Measurements from ENCODE around the gene VWA3B.

Gene VWA3B

DNA sequence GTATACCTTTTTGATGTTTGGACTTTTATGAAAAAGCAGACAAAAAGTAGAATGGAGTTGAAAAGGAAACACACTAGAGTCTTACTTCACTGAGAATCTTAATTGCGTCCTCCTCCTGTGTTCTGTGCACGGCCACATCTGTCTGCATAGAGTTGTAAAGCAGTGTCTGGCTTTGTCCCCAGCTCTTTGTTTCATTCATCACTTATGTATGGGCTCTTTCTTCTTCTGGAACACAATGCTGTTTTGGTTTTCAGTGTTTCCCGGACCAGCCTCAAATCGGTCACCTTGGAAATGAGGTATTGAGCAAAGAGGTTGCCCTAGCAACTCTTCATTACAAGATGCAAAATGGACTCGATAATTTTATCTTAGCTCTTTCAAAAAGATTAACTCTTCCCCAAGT lies 155.0 kb downstream of the VWA3B start:
- in situ Hi-C loops (cut with MboI; ENCODE audit: low sequenced_read_pairs), result no loop called here

DNA sequence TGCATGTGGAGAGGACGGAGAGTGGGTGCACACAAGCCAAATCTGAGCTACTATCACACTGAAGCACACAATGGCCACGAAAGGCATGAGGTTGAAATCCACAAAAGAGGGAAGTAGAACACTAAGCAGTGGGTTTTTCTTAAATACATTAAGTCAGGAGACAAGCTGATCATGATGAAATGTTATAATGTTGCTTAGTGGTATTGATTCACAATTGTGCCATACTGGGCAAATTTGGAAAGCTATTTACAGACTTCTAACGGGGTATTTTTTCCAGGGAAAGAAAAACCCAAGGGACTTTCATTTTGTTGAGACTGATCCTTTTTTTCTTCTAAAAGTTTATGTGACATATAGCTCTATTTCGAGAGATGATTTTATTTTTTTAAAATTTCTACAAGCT lies 158.5 kb downstream of the VWA3B start:
- in situ Hi-C loops (cut with MboI; ENCODE audit: low sequenced_read_pairs), result no loop called here

GRCh38 chr2:98247383-98247782 lies 160.4 kb downstream of the VWA3B start:
- in situ Hi-C loops (cut with MboI; ENCODE audit: low sequenced_read_pairs), result no loop called here

- in situ Hi-C loops (cut with MboI; ENCODE audit: low sequenced_read_pairs), result loop anchor here (25.0 kb wide), 1 partner anchor 440 kb away; no protein-coding TSS in a partner anchor
These were observed 165.2 kb downstream of the VWA3B start for GRCh38 chr2:98252038-98252773.

DNA sequence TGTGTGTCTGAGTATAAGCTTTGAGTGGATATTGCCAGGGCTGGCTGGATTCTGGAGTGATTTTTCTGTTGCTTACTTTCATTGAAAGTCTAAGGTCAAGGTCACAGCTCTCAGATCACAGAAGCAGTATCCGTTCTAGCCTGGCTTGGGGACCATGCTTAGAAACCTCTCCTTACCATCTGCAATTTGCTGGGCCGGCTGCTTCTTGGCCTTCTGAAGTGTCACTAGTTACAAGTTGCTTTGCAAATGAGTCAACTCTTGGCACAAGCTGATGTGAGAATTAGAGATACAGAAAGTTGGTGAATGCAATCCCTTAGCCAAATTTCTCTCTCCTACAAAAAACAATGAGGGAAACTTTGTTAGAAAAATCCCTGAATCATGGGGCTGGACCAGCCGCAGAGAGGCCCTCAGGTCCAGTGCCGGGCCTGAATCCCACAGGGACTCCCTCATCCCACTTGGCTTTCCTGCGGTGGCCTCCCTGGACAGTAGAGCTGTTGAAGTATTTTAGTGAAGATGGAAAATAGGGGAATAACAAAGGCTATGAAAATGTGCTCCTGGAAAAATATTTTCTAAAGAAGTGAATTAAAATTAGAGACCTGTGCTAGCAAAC lies 166.6 kb downstream of the VWA3B start:
- in situ Hi-C loops (cut with MboI; ENCODE audit: low sequenced_read_pairs), result loop anchor here (25.0 kb wide), 1 partner anchor 441 kb away; no protein-coding TSS in a partner anchor

GRCh38 chr2:98254504-98255059 lies 167.6 kb downstream of the VWA3B start:
- in situ Hi-C loops (cut with MboI; ENCODE audit: low sequenced_read_pairs), result loop anchor here (25.0 kb wide), 1 partner anchor 442 kb away; no protein-coding TSS in a partner anchor

DNA sequence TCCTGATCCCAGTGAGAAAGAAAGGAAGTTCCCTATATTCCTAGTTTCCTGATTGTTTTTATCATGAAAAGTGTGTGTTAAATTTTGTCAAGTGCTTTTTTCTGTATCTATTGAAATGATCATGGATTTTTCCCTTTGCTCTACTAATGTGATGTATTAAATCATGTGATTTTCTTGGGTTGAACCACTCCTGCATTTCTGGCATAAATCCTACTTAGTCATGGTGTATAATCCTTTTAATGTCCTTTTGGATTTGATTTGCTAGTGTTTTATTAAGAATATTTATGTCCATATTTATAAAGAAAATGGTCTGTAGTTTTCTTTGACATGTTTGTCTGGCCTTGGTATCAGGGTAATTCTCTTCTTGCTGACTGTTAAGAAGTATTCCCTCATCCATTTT lies 171.9 kb downstream of the VWA3B start:
- in situ Hi-C loops (cut with MboI; ENCODE audit: low sequenced_read_pairs), result loop anchor here (25.0 kb wide), 1 partner anchor 447 kb away; no protein-coding TSS in a partner anchor

DNA sequence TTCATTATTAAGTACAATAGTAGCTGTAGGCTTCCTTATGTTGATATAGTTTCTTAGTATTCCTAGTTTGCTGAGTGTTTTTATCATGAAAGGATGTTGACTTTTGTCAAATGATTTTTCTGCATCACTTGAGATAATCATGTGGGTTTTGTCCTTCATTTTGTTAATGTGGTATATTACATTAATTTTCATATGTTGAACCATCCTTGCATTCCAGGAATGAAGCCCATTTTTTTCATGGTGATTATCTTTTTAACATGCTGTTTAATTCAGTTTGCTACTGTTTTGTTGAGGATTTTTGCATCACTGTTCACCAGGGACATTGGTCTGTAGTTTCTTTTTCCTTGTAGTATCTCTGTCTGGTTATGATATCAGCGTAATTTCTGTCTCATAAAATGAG lies 176.4 kb downstream of the VWA3B start:
- in situ Hi-C loops (cut with MboI; ENCODE audit: low sequenced_read_pairs), result loop anchor here (25.0 kb wide), 1 partner anchor 451 kb away; no protein-coding TSS in a partner anchor

GRCh38 chr2:98268225-98268624 lies 181.3 kb downstream of the VWA3B start:
- in situ Hi-C loops (cut with MboI; ENCODE audit: low sequenced_read_pairs), result loop anchor here (25.0 kb wide), 1 partner anchor 456 kb away; no protein-coding TSS in a partner anchor

DNA sequence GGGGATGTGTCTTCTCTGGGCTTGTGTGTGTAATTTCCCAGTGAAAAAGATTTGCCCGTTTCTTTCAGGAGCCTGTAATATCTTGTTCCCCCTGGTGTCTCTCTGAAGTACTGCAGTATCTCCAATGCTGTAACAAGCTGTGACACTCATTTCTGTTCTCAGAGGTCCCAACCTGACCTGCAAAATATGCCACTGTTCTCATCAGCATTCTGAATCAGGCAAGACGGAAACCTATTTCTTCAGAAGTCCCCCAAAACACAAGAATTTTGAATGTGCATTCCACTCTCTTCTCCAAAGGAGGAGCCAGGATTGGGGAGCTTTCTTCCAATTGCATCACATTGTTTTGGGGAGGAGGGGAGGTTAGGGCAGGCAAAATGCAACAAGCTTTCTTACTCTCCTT lies 182.3 kb downstream of the VWA3B start:
- in situ Hi-C loops (cut with MboI; ENCODE audit: low sequenced_read_pairs), result loop anchor here (25.0 kb wide), 1 partner anchor 457 kb away; no protein-coding TSS in a partner anchor

GRCh38 chr2:98269830-98270229 lies 182.9 kb downstream of the VWA3B start:
- in situ Hi-C loops (cut with MboI; ENCODE audit: low sequenced_read_pairs), result loop anchor here (25.0 kb wide), 1 partner anchor 458 kb away; no protein-coding TSS in a partner anchor

- in situ Hi-C loops (cut with MboI; ENCODE audit: low sequenced_read_pairs), result no loop called here
These were observed 190.3 kb downstream of the VWA3B start for GRCh38 chr2:98277162-98277859.

DNA sequence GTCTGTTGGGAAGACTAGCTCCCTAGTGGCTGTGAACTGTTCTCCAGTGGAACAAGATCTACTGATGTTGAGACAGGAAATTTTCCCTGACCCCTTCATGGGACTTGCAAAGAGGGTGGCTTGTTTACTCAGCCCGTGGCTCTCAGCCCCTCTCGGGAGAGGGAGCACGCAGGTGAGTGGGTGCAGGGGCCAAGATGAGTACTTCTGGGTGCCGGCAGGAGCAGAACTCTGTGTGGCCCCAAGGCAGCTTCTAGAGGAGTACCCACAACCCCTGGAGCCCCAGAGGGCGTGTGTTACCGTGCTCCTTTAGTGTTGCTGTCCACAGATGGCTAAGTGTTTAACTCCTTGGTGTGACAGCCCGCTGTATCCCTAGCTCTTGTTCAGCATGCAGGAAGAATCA lies 191.1 kb downstream of the VWA3B start:
- in situ Hi-C loops (cut with MboI; ENCODE audit: low sequenced_read_pairs), result no loop called here

DNA sequence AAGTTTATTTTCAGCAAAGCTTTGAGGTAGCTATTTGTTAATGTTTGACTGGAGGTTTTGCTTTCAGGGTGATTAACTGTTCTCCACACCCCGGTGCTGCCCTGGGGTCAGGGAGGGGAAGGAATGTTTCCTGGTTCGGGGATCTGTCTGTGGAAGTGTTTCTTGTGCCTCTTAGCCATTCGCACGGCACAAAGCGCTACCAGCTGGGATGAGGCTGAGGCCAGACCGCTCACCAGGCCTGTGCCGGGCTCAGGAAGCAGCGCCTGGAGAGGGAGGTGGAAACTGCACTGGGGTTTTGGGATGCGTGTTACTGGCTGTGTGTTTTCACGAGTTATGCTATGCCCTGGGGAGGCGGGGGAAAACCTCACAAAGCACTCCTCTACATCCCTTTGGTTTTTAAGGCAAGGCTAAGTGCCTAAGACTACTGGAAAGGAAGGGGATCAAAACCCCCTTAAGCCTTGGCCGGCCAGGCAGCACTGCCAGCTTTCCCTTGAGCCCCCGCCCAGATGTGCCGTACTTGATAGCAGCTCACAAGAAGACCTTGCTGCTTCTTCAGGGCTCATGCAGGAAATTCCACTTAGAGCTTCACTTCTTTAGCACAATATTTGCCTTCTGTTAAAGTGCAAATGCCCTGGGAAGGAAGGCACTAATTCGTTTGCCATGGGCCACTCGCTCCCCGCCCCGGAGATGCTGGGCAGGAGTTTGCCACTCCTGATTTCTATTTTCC lies 193.6 kb downstream of the VWA3B start:
- in situ Hi-C loops (cut with MboI; ENCODE audit: low sequenced_read_pairs), result no loop called here

- in situ Hi-C loops (cut with MboI; ENCODE audit: low sequenced_read_pairs), result no loop called here
These were observed 194.6 kb downstream of the VWA3B start for GRCh38 chr2:98281607-98282006.

- in situ Hi-C loops (cut with MboI; ENCODE audit: low sequenced_read_pairs), result no loop called here
These were observed 195.1 kb downstream of the VWA3B start for GRCh38 chr2:98282109-98282508.

GRCh38 chr2:98293030-98293429 lies 206.1 kb downstream of the VWA3B start:
- in situ Hi-C loops (cut with MboI; ENCODE audit: low sequenced_read_pairs), result no loop called here

DNA sequence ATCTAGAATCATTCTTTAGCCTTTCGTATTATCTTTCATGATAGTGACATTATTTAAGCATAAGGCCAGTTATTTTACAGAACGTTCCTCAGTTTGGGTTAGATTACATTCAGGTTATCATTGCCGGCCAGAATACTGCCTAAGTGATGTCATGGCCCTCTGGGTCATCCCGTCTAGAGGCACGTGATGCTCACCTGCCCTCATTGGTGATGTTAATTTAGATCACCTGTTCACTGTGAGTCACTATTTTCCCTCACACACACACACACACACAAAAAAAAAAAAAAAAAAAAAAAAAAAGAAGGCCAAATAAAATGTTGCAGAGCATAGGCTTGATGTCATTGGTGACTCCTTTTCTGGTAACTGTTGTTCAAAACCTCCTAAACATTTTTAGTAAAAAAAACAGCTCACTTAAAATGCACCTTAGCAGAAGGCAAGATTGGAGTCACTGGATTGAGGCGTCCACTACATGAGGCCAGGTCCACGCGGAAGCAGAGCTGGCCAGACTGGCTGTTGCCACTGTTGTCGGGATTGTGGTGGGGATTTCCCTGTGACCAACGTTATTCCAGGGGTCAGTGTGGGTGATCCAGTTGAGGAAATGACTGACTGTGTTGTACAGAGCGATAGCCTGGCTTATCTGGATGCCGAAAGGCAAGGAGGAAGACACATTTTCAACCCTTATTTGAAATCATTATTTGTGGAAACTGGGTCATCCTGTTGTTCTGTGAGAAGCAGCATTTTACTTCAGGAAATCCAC lies 207.1 kb downstream of the VWA3B start:
- in situ Hi-C loops (cut with MboI; ENCODE audit: low sequenced_read_pairs), result no loop called here

DNA sequence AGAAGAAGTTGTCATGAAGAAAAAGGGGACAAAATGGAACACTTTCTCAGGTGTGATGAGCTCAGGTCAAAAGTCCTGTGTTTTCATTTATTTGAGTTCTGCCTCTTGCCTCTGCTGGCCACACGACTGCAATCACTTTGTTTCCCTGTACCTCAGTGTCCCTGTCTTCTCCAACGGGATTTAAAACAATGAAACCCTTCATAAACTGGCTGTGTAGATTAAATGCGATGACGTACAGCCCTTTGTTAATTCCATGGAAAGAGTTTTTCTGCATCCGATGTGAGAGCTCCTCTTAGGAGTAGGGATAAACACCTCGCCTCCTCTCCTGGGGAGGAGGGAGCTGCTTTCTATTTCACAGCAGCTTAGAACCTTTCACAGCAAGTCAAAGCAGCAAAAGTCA lies 207.7 kb downstream of the VWA3B start:
- in situ Hi-C loops (cut with MboI; ENCODE audit: low sequenced_read_pairs), result no loop called here

DNA sequence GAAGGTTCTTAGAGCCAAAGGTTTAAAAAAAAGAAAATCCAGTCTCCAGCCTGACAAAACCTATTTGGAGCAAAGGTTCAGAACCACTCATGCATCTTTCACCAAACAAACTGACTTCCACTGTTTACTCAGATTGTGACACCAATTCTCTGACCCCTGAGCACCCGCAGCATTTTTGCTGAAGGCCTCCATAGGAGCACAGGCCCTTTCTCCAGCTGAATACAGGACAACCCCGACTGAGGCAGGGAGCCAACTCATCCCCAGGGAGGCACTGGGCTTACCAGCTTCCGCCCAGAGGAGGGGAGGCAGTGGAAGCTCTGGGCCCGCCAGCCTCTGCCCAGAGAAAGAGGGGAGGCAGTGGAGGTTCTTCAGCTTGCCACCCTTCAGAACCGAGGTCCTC lies 208.3 kb downstream of the VWA3B start:
- in situ Hi-C loops (cut with MboI; ENCODE audit: low sequenced_read_pairs), result no loop called here

All from HL-60/S4 (cell line).